ENCODE measurements around the gene EIF4H.

Gene EIF4H

GRCh38 chr7:74193913-74194312, 19.8 kb downstream of the EIF4H start:
- no peak for TF ChIP-seq FOXP2 (optimal IDR thresholded peaks at IDR 0.05; ENCODE audit: borderline replicate concordance, extremely low read depth, extremely low read length, insufficient read depth)
- no peak for TF ChIP-seq SIN3A (IDR thresholded peaks at IDR 0.05; ENCODE audit: borderline replicate concordance, insufficient read depth, low read length)
- no peak for TF ChIP-seq REST (IDR thresholded peaks at IDR 0.05; ENCODE audit: insufficient read depth in 1 of 2, low read depth in 2 of 2, low read length in 2 of 2)
- TF ChIP-seq TAF1 (IDR thresholded peaks at IDR 0.05; ENCODE audit: borderline replicate concordance, insufficient read depth, low read length) = no peak
- no peak for TF ChIP-seq POLR2AphosphoS5 (IDR thresholded peaks at IDR 0.05; ENCODE audit: low read depth, low read length)

- TF ChIP-seq SIN3A (IDR thresholded peaks at IDR 0.05; ENCODE audit: borderline replicate concordance, insufficient read depth, low read length) = no peak
- TF ChIP-seq TAF1 (IDR thresholded peaks at IDR 0.05; ENCODE audit: borderline replicate concordance, insufficient read depth, low read length) = no peak
- TF ChIP-seq FOXP2 (optimal IDR thresholded peaks at IDR 0.05; ENCODE audit: borderline replicate concordance, extremely low read depth, extremely low read length, insufficient read depth) = no peak
- TF ChIP-seq REST (IDR thresholded peaks at IDR 0.05; ENCODE audit: insufficient read depth in 1 of 2, low read depth in 2 of 2, low read length in 2 of 2) = no peak
- TF ChIP-seq POLR2AphosphoS5 (IDR thresholded peaks at IDR 0.05; ENCODE audit: low read depth, low read length) = no peak
Observed at GRCh38 chr7:74194686-74195085, 20.5 kb downstream of the EIF4H start.

GRCh38 chr7:74197449-74198124, 23.4 kb downstream of the EIF4H start:
- TF ChIP-seq TAF1 (IDR thresholded peaks at IDR 0.05; ENCODE audit: borderline replicate concordance, insufficient read depth, low read length) (no peak), POLR2AphosphoS5 (IDR thresholded peaks at IDR 0.05; ENCODE audit: low read depth, low read length) (no peak), REST (IDR thresholded peaks at IDR 0.05; ENCODE audit: insufficient read depth in 1 of 2, low read depth in 2 of 2, low read length in 2 of 2) (no peak), FOXP2 (optimal IDR thresholded peaks at IDR 0.05; ENCODE audit: borderline replicate concordance, extremely low read depth, extremely low read length, insufficient read depth) (no peak), SIN3A (IDR thresholded peaks at IDR 0.05; ENCODE audit: borderline replicate concordance, insufficient read depth, low read length) (no peak)

GRCh38 chr7:74199551-74200355, 25.6 kb downstream of the EIF4H start:
- TF ChIP-seq SIN3A (IDR thresholded peaks at IDR 0.05; ENCODE audit: borderline replicate concordance, insufficient read depth, low read length) (no peak), REST (IDR thresholded peaks at IDR 0.05; ENCODE audit: insufficient read depth in 1 of 2, low read depth in 2 of 2, low read length in 2 of 2) (no peak), POLR2AphosphoS5 (IDR thresholded peaks at IDR 0.05; ENCODE audit: low read depth, low read length) (no peak), TAF1 (IDR thresholded peaks at IDR 0.05; ENCODE audit: borderline replicate concordance, insufficient read depth, low read length) (no peak), FOXP2 (optimal IDR thresholded peaks at IDR 0.05; ENCODE audit: borderline replicate concordance, extremely low read depth, extremely low read length, insufficient read depth) (no peak)

Data from PFSK-1 (cell line).